ENCODE data around the gene CCDC9. TPM values are rescaled to one million over a fixed set of nuclear protein-coding genes. Genes with fewer than 3 reads are reported as not detected.
"Not testable (repeated sequence)": the region's sequence is repeated elsewhere in the genome, so short reads cannot be mapped to it uniquely, and the experiment has no call there.

CCDC9 gene
- total and polyA plus RNA-seq, 2 donors (not counting 1 experiment from before 2014, with no cell fraction given) = 7.2 to 8.1 TPM

DNA sequence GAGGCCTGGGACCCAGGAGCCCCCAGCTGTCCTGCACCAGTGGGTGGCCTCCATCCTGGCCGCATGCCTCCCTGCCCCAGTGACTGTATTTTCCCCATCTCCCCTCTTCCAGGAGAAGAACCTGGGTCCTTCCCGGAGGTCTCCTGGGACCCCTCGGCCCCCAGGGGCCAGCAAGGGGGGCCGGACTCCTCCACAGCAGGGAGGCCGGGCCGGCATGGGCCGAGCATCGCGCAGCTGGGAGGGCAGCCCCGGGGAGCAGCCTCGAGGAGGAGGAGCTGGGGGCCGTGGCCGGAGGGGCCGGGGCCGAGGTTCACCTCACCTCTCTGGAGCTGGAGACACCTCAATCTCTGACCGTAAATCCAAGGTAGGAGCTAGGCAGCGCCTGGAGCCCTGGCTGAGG, 4.2 kb downstream of the CCDC9 start:
- no peak for DNase-seq (ENCODE audit: low read depth in 2 of 2)
- peaks cover 17% of the 10 kb centered on the region for H3K36me3 ChIP-seq (ENCODE audit: control insufficient read depth, insufficient read depth, low read length)
- H3K4me1 ChIP-seq (ENCODE audit: control insufficient read depth, extremely low read depth, insufficient read depth, low read length) = peaks cover 9% of the 10 kb centered on the region
- peaks cover 19% of the 10 kb centered on the region for H3K79me2 ChIP-seq (ENCODE audit: control insufficient read depth, insufficient read depth, low read length)
- no peak for TF ChIP-seq EZH2 (IDR thresholded peaks at IDR 0.05; ENCODE audit: low read length, missing control alignments)
- TF ChIP-seq, protein P1, sequence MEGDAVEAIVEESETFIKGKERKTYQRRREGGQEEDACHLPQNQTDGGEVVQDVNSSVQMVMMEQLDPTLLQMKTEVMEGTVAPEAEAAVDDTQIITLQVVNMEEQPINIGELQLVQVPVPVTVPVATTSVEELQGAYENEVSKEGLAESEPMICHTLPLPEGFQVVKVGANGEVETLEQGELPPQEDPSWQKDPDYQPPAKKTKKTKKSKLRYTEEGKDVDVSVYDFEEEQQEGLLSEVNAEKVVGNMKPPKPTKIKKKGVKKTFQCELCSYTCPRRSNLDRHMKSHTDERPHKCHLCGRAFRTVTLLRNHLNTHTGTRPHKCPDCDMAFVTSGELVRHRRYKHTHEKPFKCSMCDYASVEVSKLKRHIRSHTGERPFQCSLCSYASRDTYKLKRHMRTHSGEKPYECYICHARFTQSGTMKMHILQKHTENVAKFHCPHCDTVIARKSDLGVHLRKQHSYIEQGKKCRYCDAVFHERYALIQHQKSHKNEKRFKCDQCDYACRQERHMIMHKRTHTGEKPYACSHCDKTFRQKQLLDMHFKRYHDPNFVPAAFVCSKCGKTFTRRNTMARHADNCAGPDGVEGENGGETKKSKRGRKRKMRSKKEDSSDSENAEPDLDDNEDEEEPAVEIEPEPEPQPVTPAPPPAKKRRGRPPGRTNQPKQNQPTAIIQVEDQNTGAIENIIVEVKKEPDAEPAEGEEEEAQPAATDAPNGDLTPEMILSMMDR (conservative IDR thresholded peaks at IDR 0.05 in 1 of 2, IDR thresholded peaks at IDR 0.05 in 1 of 2; ENCODE audit: low read depth in 1 of 2, low read length in 2 of 2) = no peak
- H4K20me1 ChIP-seq (ENCODE audit: control insufficient read depth, extremely low read depth, insufficient read depth, low read length) = no peaks in the 10 kb centered on the region
- H3K4me2 ChIP-seq (ENCODE audit: extremely low read depth, insufficient read depth, low read length) = no peak overlapping the region
- H3K9ac ChIP-seq (ENCODE audit: insufficient read depth, low read length) = no peak overlapping the region
- no peak overlapping the region for H2AFZ ChIP-seq (ENCODE audit: low read length)
- no peak overlapping the region for H3K4me3 ChIP-seq (replicated peaks in 1 of 4; ENCODE audit: control extremely low read depth in 1 of 4, insufficient read depth in 1 of 4, low read depth in 3 of 4, low read length in 4 of 4)
- no peaks in the 10 kb centered on the region for H3K9me3 ChIP-seq (ENCODE audit: control insufficient read depth, insufficient read depth, low read depth, low read length)
- H3K27ac ChIP-seq (ENCODE audit: insufficient read depth, low read length) = no peak overlapping the region
- no peaks in the 10 kb centered on the region for H3K27me3 ChIP-seq (ENCODE audit: control insufficient read depth, insufficient read depth, low read length)

GRCh38 chr19:47261946-47262793, 5.8 kb downstream of the CCDC9 start:
- H2AFZ ChIP-seq (ENCODE audit: low read length); H3K9ac ChIP-seq (ENCODE audit: insufficient read depth, low read length); DNase-seq (ENCODE audit: low read depth in 2 of 2); H3K4me2 ChIP-seq (ENCODE audit: extremely low read depth, insufficient read depth, low read length); H3K27me3 ChIP-seq (ENCODE audit: control insufficient read depth, insufficient read depth, low read length); H3K27ac ChIP-seq (ENCODE audit: insufficient read depth, low read length); H4K20me1 ChIP-seq (ENCODE audit: control insufficient read depth, extremely low read depth, insufficient read depth, low read length); H3K4me3 ChIP-seq (replicated peaks in 1 of 4; ENCODE audit: control extremely low read depth in 1 of 4, insufficient read depth in 1 of 4, low read depth in 3 of 4, low read length in 4 of 4); H3K4me1 ChIP-seq (ENCODE audit: control insufficient read depth, extremely low read depth, insufficient read depth, low read length); H3K9me3 ChIP-seq (ENCODE audit: control insufficient read depth, insufficient read depth, low read depth, low read length): not testable (repeated sequence)
- H3K79me2 ChIP-seq (ENCODE audit: control insufficient read depth, insufficient read depth, low read length) = peaks cover 19% of the 10 kb centered on the region
- H3K36me3 ChIP-seq (ENCODE audit: control insufficient read depth, insufficient read depth, low read length) = peaks cover 23% of the 10 kb centered on the region

GRCh38 chr19:47264629-47265028, 8.3 kb downstream of the CCDC9 start:
- H3K4me1 ChIP-seq (ENCODE audit: control insufficient read depth, extremely low read depth, insufficient read depth, low read length) = no peaks in the 10 kb centered on the region
- H3K9me3 ChIP-seq (ENCODE audit: control insufficient read depth, insufficient read depth, low read depth, low read length) = no peaks in the 10 kb centered on the region
- H3K4me3 ChIP-seq (replicated peaks in 1 of 4; ENCODE audit: control extremely low read depth in 1 of 4, insufficient read depth in 1 of 4, low read depth in 3 of 4, low read length in 4 of 4) = no peak overlapping the region
- peaks cover 1% of the 10 kb centered on the region for H3K79me2 ChIP-seq (ENCODE audit: control insufficient read depth, insufficient read depth, low read length)
- no peak overlapping the region for H3K27ac ChIP-seq (ENCODE audit: insufficient read depth, low read length)
- H3K27me3 ChIP-seq (ENCODE audit: control insufficient read depth, insufficient read depth, low read length) = no peaks in the 10 kb centered on the region
- no peak overlapping the region for H2AFZ ChIP-seq (ENCODE audit: low read length)
- no peaks in the 10 kb centered on the region for H4K20me1 ChIP-seq (ENCODE audit: control insufficient read depth, extremely low read depth, insufficient read depth, low read length)
- no peak overlapping the region for H3K9ac ChIP-seq (ENCODE audit: insufficient read depth, low read length)
- TF ChIP-seq EZH2 (IDR thresholded peaks at IDR 0.05; ENCODE audit: low read length, missing control alignments) = no peak
- TF ChIP-seq, protein P1 (conservative IDR thresholded peaks at IDR 0.05 in 1 of 2, IDR thresholded peaks at IDR 0.05 in 1 of 2; ENCODE audit: low read depth in 1 of 2, low read length in 2 of 2) = no peak
- H3K36me3 ChIP-seq (ENCODE audit: control insufficient read depth, insufficient read depth, low read length) = peaks cover 23% of the 10 kb centered on the region
- H3K4me2 ChIP-seq (ENCODE audit: extremely low read depth, insufficient read depth, low read length) = no peak overlapping the region
- no peak for DNase-seq (ENCODE audit: low read depth in 2 of 2)

Data from fibroblast of lung (primary cell).